ENCODE results near the gene SFTPA1. TPM values are rescaled to one million over a fixed set of nuclear protein-coding genes. Genes with fewer than 3 reads are reported as not detected.
"Not testable (repeated sequence)": the region's sequence is repeated elsewhere in the genome, so short reads cannot be mapped to it uniquely, and the experiment has no call there.

SFTPA1 gene
- total and polyA plus RNA-seq, 4 donors: not detected

GRCh38 chr10:79594565-79594964 lies 16.2 kb upstream of the SFTPA1 start:
- not testable (repeated sequence) for H3K9ac ChIP-seq (ENCODE audit: low read depth in 1 of 2, low read length in 2 of 2); H3K27ac ChIP-seq (ENCODE audit: low read depth in 1 of 2, low read length in 2 of 2); H3K36me3 ChIP-seq (ENCODE audit: control insufficient read depth in 4 of 4, insufficient read depth in 3 of 4, low read depth in 1 of 4, low read length in 3 of 4); H3K4me3 ChIP-seq (ENCODE audit: low read depth in 1 of 3, low read length in 3 of 3); H3K9me3 ChIP-seq (ENCODE audit: control insufficient read depth in 4 of 4, low read length in 3 of 4); H3K4me1 ChIP-seq (ENCODE audit: control insufficient read depth in 4 of 4, insufficient read depth in 4 of 4, low read length in 3 of 4); DNase-seq (ENCODE audit: low spot score); H3K27me3 ChIP-seq (ENCODE audit: control insufficient read depth in 4 of 4, insufficient read depth in 4 of 4, low read length in 3 of 4)
- WGBS: 88% methylated on average over 3 of the region's 3 CpGs

- Histone ChIP-seq H3K9me3 (ENCODE audit: control insufficient read depth in 4 of 4, low read length in 3 of 4) (peaks cover 0 to 7% (median 5%) of the 10 kb centered on the region in 4 donors), H3K27ac (ENCODE audit: low read depth in 1 of 2, low read length in 2 of 2) (no peak overlapping the region), H3K4me1 (ENCODE audit: control insufficient read depth in 4 of 4, insufficient read depth in 4 of 4, low read length in 3 of 4) (no peaks in the 10 kb centered on the region), H3K9ac (ENCODE audit: low read depth in 1 of 2, low read length in 2 of 2) (no peak overlapping the region), H3K36me3 (ENCODE audit: control insufficient read depth in 4 of 4, insufficient read depth in 3 of 4, low read depth in 1 of 4, low read length in 3 of 4) (no peaks in the 10 kb centered on the region), H3K27me3 (ENCODE audit: control insufficient read depth in 4 of 4, insufficient read depth in 4 of 4, low read length in 3 of 4) (no peaks in the 10 kb centered on the region), H3K4me3 (ENCODE audit: low read depth in 1 of 3, low read length in 3 of 3) (no peak overlapping the region)
- 42% methylated on average over 3 of the region's 3 CpGs for WGBS
- TF ChIP-seq CTCF (IDR thresholded peaks at IDR 0.05; ENCODE audit: low read depth, low read length, missing input control): no peak
- no peak for TF ChIP-seq ZBTB33 (IDR thresholded peaks at IDR 0.05)
- no peak for TF ChIP-seq SP1 (IDR thresholded peaks at IDR 0.05)
- TF ChIP-seq TAF1 (conservative IDR thresholded peaks at IDR 0.05): no peak
- TF ChIP-seq JUND (IDR thresholded peaks at IDR 0.05): no peak
- no peak for TF ChIP-seq FOXA1 (IDR thresholded peaks at IDR 0.05)
- no peak for TF ChIP-seq GABPA (IDR thresholded peaks at IDR 0.05 in 1 of 2, conservative IDR thresholded peaks at IDR 0.05 in 1 of 2)
- no peak for TF ChIP-seq MAX (IDR thresholded peaks at IDR 0.05)
- no peak for TF ChIP-seq RXRA (IDR thresholded peaks at IDR 0.05)
- no peak for TF ChIP-seq NR2F2 (IDR thresholded peaks at IDR 0.05)
- no peak for TF ChIP-seq HNF4A (conservative IDR thresholded peaks at IDR 0.05)
- TF ChIP-seq REST (IDR thresholded peaks at IDR 0.05): no peak
- TF ChIP-seq YY1 (IDR thresholded peaks at IDR 0.05): no peak
- TF ChIP-seq HNF4G (IDR thresholded peaks at IDR 0.05): no peak
- no peak for TF ChIP-seq RAD21 (IDR thresholded peaks at IDR 0.05)
- no peak for TF ChIP-seq FOXA2 (IDR thresholded peaks at IDR 0.05)
- TF ChIP-seq ATF3 (IDR thresholded peaks at IDR 0.05): no peak
- TF ChIP-seq EGR1 (IDR thresholded peaks at IDR 0.05; ENCODE audit: low read depth in 2 of 2): no peak
- no peak for DNase-seq (ENCODE audit: low spot score)
Measured at GRCh38 chr10:79595510-79595909, 15.2 kb upstream of the SFTPA1 start.

GRCh38 chr10:79599644-79600043 lies 11.1 kb upstream of the SFTPA1 start:
- 85% methylated on average over 9 of the region's 9 CpGs for WGBS
- not testable (repeated sequence) for DNase-seq (ENCODE audit: low spot score); H3K27ac ChIP-seq (ENCODE audit: low read depth in 1 of 2, low read length in 2 of 2); H3K9ac ChIP-seq (ENCODE audit: low read depth in 1 of 2, low read length in 2 of 2); H3K4me1 ChIP-seq (ENCODE audit: control insufficient read depth in 4 of 4, insufficient read depth in 4 of 4, low read length in 3 of 4); H3K4me3 ChIP-seq (ENCODE audit: low read depth in 1 of 3, low read length in 3 of 3); H3K36me3 ChIP-seq (ENCODE audit: control insufficient read depth in 4 of 4, insufficient read depth in 3 of 4, low read depth in 1 of 4, low read length in 3 of 4); H3K27me3 ChIP-seq (ENCODE audit: control insufficient read depth in 4 of 4, insufficient read depth in 4 of 4, low read length in 3 of 4); H3K9me3 ChIP-seq (ENCODE audit: control insufficient read depth in 4 of 4, low read length in 3 of 4)
